Hematopoietic multipotent progenitor cell treated with erythropoietin and hydrocortisone succinate and interleukin-3 and kit ligand, for 17 days (in vitro differentiated cells): ENCODE data around the gene FSTL5.

Experiments
- DNase-seq: peaks from one replicate; pipeline ENCODE4 v3.0.0-alpha.2; 2015; ENCODE audit warnings: low spot score

FSTL5 gene

GRCh38 chr4:161454860-161455259, 708.9 kb downstream of the FSTL5 start:
- DNase-seq: no peak

GRCh38 chr4:161448550-161449180, 715.1 kb downstream of the FSTL5 start:
- no peak for DNase-seq

- no peak for DNase-seq
These were observed 719.2 kb downstream of the FSTL5 start for GRCh38 chr4:161444626-161445025.

GRCh38 chr4:161442921-161443320, 720.9 kb downstream of the FSTL5 start:
- no peak for DNase-seq

GRCh38 chr4:161438096-161438495, 725.7 kb downstream of the FSTL5 start:
- no peak for DNase-seq

GRCh38 chr4:161428180-161428965, 735.4 kb downstream of the FSTL5 start:
- DNase-seq: no peak

- DNase-seq: no peak
These were observed 744.0 kb downstream of the FSTL5 start for GRCh38 chr4:161419822-161420221.

- DNase-seq: no peak
These were observed 751.9 kb downstream of the FSTL5 start for GRCh38 chr4:161411901-161412300.

GRCh38 chr4:161404346-161405110, 759.3 kb downstream of the FSTL5 start:
- DNase-seq: no peak

- DNase-seq: no peak
These were observed 760.0 kb downstream of the FSTL5 start for GRCh38 chr4:161403781-161404180.

GRCh38 chr4:161393602-161394001, 770.2 kb downstream of the FSTL5 start:
- DNase-seq: no peak

- no peak for DNase-seq
These were observed 781.1 kb downstream of the FSTL5 start for GRCh38 chr4:161382655-161383054.

GRCh38 chr4:161376275-161376674, 787.5 kb downstream of the FSTL5 start:
- DNase-seq: no peak

- DNase-seq: no peak
These were observed 799.1 kb downstream of the FSTL5 start for GRCh38 chr4:161364681-161365080.

- no peak for DNase-seq
These were observed 802.8 kb downstream of the FSTL5 start for GRCh38 chr4:161360982-161361381.

GRCh38 chr4:161359491-161359890, 804.3 kb downstream of the FSTL5 start:
- DNase-seq: no peak

- DNase-seq: no peak
These were observed 807.4 kb downstream of the FSTL5 start for GRCh38 chr4:161356351-161356750.

GRCh38 chr4:161350946-161351345, 812.9 kb downstream of the FSTL5 start:
- no peak for DNase-seq

GRCh38 chr4:161345741-161346140, 818.1 kb downstream of the FSTL5 start:
- no peak for DNase-seq

GRCh38 chr4:161343569-161343950, 820.2 kb downstream of the FSTL5 start:
- DNase-seq: no peak

GRCh38 chr4:161342881-161343568, 820.8 kb downstream of the FSTL5 start:
- no peak for DNase-seq

- no peak for DNase-seq
These were observed 827.2 kb downstream of the FSTL5 start for GRCh38 chr4:161336621-161337020.
